Stimulated activated CD8-positive, alpha-beta memory T cell treated with anti-CD3 and anti-CD28 coated beads, Interleukin-15, amount 100 ng/mL, for 24 hours (primary cell): ENCODE results near the gene MAN1A1.

ENCODE experiments used
- DNase-seq: peaks from one replicate; pipeline ENCODE4 v3.0.0-alpha.2; 2020; ENCODE audit warnings: low read depth

Gene MAN1A1

GRCh38 chr6:119140196-119141140 lies 209.1 kb downstream of the MAN1A1 start:
- no peak for DNase-seq

- no peak for DNase-seq
Observed at GRCh38 chr6:119138906-119139541, 210.5 kb downstream of the MAN1A1 start.

GRCh38 chr6:119137194-119138072 lies 212.1 kb downstream of the MAN1A1 start:
- DNase-seq: no peak

GRCh38 chr6:119134752-119135151 lies 214.8 kb downstream of the MAN1A1 start:
- no peak for DNase-seq

- no peak for DNase-seq
Observed at GRCh38 chr6:119133400-119133799, 216.2 kb downstream of the MAN1A1 start.

- DNase-seq: no peak
Observed at GRCh38 chr6:119132261-119132981, 217.1 kb downstream of the MAN1A1 start.

GRCh38 chr6:119129968-119130484 lies 219.5 kb downstream of the MAN1A1 start:
- no peak for DNase-seq

GRCh38 chr6:119129148-119129967 lies 220.2 kb downstream of the MAN1A1 start:
- no peak for DNase-seq

GRCh38 chr6:119128252-119128912 lies 221.2 kb downstream of the MAN1A1 start:
- DNase-seq: no peak

- DNase-seq: no peak
Observed at GRCh38 chr6:119127627-119128026, 221.9 kb downstream of the MAN1A1 start.
